Esophagus mucosa (tissue), 1 donor: ENCODE measurements around the gene RPL5. TPM values are rescaled to one million over a fixed set of nuclear protein-coding genes. Genes with fewer than 3 reads are reported as not detected.

ENCODE experiments used
- ATAC-seq: fragments of 200-7000 bp; cut with Tn5 transposase; one replicate; pipeline ENCODE4 v1.9.1; 2020
- total RNA-seq: library from RNA; stranded (reverse); gene quantifications from one replicate; pipeline ENCODE4 v1.2.4, GENCODE V29; 2023
- donor health status: DM: yes; HTN: yes; CAD: no.

RPL5 gene
- total RNA-seq, 1 donor from 2014 or later = 850 TPM

DNA sequence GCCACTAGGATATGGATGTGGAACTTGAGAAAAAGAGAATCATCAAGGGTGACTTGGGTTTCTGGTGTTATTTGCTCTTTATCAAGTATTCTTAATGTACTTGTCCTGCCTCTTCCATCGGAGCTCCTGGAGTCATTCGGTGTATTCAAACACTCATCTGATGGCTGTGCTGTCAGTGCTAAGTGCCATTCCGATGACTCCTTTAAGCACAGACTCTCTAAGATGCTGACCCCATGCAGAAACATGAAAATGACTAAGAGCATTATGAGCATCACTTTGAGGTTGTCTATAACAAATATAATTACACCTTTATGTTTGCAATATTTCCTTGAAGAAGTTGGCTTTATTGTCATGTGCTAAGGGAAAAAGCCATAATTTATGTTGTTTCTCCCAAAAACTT is 11.3 kb upstream of the RPL5 start:
- ATAC-seq = no peak

DNA sequence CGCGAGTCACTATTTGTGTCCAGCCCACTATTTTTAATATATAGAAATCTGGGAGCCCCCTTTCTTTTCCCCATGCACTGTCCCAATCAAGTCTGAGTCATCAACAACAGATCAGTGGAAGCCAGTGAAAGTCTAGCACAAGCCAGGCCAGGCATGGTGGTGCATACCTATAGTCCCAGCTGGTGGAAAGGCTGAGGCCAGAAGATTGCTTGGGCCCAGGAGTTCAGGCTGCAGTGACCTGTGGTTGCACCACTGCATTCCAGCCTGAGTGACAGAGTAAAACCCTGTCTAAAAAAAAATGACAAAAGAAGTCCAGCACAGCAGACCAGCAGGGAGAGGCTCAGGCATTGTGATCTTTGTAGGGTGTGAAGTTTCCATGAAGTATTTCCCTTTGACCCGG is 9.0 kb upstream of the RPL5 start:
- ATAC-seq = peak; percentile 79

DNA sequence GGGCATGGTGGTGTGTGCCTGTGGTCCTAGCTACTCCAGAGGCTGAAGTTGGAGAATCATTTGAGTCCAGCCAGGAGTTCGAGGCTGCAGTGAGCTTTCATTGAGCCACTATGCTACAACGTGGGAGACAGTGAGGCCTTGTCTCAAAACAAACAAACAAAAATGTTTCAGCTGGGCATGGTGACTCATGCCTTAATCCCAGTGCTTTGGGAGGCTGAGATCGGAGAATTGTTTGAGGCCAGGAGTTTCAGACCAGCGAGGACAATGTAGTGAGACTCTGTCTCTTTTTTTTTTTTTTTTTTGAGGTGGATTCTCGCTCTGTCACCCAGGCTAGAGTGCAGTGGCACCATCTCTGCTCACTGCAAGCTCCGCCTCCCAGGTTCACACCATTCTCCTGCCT is 5.0 kb upstream of the RPL5 start:
- ATAC-seq = no peak

DNA sequence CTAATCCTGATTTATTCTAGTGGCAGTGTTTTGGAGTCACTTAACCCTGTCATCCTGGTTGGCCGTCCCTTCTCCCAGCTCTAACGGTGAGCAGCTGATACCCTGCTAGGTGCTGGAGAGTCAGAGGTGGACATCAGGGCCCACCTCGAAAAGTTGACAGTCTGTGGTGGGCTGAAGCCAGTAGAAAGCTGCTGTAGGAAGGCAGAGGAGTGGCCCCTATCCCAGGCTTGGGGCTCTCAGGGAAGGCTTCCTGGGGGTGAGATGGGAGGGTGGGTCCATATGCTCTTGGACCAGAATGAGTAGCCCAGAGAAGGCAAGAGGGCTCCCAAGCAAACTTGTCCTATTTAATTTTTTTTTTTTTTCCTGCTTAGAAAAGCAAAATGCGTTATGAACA is 475 bp upstream of the RPL5 start:
- ATAC-seq = peak; percentile 3

DNA sequence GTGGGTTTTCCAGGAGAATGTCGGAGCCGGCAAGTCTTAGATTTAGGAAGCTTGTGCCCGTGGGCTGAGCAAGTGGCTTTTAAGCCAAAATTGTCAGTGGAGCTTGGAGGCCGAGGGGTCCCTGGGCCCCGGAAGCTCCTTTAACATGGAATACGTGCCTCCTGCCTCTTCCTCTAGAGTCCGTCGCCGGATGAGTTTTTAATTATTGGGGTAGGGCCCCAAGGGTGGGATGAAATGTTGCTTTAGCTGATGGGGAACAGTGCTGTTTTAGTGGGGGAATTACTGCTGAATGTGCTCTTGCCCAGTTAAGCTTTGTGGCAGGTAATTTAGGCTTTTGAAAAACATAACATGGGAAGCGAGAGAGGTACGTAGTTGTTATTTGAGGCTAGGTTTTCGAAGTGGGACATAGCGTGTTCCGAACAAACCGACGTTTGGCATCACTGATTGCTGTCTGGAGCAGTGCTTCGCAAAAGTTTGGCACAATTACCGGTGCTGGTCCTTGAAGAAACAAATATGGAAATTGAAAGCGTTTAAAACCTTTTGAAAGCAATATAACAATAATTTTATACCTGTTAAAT is 786 bp downstream of the RPL5 start:
- ATAC-seq = peak; percentile 2

DNA sequence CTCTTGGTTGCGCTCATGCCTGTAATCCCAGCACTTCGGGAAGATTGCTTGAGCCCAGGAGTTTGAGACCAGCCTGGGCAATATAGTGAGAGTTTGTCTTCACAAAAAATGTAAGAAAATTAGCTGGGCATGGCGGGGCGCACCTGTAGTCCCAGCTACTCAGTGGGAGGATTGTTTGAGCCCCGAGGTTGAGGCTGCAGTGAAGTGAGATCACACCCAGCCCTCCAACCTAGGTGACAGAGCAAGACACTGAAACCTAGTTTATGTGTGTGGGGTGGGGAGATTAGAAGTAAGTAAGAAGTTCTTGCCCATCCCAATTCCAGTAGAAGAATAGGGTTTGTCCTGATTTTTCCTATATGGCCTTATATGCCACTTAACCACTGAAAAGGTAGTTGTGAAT is 2.0 kb downstream of the RPL5 start:
- ATAC-seq = no peak

DNA sequence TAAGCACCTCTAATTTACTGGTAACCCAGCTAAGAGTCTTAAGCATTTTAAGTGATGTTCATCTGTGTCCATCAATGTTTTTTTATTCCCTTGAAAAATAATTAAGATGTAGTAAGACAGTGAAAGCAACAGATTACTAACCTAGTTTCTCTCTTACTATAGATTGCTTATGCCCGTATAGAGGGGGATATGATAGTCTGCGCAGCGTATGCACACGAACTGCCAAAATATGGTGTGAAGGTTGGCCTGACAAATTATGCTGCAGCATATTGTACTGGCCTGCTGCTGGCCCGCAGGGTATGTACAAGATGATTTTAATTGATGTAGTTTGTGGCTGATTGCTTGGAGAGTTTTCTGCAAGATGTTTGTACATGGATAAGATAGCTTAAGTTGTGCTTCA is 2.8 kb downstream of the RPL5 start:
- ATAC-seq = no peak

DNA sequence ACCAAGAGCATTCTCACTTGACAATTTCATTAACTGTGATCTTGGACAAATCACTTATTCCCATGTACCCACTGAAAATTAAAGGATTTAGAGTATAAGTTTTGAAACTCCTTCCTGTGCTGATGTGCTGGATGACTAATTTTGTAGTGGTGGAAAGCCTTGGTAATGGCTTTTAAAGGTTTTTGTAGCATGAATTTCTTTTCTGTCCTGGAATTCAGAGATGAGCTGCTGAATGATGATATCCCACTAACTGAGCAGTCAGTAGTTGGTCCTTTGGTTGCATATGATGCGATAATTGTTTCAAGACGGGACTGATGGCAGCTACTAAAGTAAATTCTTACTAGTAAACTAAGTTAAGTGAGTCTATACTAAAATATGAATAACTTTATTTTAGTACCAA is 5.2 kb downstream of the RPL5 start:
- no peak for ATAC-seq

DNA sequence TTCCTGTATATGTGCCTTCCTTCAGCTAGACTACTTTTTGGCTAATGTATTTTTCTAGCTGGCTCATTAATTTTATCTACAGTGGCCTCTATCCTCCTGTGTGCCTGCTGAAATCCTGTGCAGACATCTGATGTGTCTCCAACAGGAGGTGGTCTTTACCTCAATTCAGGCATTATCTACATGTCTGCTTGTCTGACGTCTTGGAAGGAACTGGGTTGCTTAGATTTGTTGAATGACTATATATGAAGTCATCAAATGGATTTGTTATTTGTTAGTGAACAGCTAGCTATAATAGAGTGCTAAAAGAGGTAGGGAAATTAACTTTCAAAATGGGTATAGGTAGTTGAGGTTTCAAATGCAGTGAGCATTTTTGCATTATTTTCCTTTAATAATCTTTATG is 6.7 kb downstream of the RPL5 start:
- ATAC-seq = no peak

DNA sequence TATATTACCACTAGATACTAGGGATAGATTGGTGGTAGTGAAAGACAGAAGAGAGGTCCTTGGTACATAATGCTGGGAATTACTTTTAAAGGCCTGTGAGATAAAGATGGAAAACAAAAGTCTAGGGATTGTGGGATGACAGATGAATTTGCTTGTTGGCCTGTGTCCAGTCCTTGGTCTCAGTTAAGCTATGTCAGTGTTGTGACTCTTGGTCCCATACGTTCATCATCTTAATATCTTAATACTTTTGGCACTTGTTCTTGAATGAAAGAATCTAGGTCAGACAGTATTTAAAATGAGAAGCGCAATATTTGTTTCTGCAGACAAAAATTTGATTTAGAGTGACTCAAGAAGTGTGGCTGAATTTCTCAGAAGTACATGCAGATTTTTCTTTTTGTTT is 7.6 kb downstream of the RPL5 start:
- ATAC-seq = no peak

DNA sequence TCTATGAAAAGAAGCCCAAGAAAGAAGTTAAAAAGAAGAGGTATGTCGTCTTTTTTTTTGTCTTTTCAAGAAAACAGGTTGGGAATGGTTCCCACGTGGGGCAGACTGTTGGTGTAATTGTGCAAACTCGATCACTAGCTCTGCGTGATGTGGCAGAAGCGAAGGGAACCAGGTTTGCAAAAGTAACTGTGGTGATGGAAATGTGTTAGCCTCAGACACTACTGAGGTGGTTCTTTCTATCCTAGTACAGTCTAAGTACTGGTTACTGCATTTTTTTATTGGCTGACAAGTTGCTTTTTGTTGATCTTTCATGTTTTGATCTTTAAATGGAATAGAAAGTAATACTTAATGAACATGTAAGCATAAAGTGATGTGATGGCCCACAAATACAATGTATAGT is 8.8 kb downstream of the RPL5 start:
- no peak for ATAC-seq

DNA sequence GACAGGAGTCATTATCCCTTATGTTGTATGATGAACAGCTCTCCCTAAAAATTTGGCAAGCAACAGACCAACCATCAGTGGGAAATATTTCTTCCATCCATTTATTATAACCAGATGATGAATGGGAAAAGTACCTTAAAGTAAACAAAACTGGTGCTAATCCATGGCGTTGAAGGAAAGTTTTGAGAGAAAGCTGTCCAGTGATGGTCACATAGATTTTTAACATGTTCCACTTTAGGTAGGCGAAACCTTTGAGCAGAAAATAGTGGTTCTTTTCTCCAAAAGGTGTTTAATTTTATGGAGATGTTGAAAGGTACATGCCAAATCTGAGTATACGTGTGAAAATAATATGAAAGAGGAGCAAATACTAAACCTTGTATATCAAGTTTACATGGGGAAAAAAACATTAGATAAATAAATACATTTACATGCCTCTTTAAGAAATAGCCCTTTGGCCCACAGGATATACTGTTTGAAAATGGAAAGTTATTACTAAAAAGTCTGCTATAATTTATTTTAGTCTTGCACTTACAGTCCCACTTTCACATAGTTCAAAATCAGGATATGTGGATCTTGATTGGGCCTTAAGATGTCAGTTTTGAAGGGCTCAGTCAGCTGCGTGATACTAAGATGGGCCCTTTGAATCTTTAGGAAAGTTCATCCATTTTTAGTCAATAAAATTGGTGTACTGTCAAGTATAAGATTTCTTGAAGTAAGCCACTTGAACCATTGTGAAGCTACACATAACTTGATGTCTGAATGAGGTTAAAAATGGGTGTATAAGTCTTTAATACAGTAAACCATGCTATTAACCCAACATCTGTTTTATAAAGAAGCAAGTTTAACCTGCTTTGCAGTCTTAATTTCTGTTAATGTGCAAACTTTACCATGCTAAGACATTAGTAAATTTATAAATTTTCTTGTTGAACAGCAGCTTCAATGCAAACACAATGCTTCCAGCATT is 10.5 kb downstream of the RPL5 start:
- ATAC-seq = no peak

DNA sequence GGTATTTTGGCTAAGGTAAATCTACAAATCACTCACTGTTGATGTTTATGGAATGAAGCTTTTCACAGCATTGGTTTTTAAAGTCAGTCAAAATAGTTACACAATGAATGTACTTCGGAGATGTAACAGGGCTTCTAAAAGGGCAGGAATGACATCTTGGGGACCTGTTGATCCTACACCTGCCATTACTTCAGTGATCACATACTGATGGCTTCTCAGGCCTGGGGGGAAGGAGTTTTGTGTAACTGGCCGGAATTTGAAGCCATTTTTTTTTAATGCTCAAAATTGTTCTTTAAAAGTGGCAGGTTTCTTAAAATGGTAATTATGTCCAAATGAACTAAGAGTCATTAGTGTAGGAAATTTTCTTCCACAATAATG is 11.2 kb downstream of the RPL5 start:
- ATAC-seq = no peak

DNA sequence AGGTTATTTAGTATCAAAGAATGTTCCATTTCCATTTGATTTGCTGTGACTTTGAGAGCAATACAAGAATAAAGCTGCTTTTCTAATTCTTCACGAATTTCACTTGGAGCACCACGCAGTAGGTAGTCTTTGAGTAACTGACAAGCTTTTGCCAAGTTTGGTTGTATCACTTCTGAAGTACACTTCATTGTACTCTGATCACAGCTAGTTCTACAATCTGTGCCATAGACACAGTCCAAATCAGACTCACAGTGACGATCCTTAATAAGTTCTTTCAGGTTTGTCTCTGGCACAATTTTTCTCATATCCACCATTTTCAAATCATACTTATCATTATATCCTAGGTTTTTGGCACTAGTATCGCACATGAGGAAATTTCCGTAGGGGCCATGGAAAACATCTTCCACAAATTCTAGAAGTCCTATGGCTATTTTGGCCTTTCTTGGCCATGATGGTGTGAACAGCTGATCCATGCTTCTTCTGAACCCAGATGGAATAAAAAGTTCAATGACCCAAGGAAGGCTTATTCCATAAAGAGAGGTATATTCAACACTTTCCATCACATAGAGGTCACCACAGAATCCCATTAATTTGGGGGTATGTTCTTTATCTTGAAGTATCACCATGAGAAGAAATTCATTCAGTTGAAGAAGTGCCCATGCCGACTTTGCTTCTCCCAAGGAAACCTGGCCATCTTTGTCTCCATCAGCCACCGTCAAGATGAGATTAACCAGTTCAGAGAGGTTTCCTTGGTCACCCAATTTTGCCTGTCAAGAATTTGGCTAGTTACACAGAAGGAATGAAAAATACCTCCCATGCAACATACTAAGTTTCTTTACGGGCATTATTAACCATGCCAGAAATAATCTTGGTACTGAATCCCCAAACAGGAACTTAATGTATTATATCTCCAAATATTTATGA is 11.9 kb downstream of the RPL5 start:
- no peak for ATAC-seq

DNA sequence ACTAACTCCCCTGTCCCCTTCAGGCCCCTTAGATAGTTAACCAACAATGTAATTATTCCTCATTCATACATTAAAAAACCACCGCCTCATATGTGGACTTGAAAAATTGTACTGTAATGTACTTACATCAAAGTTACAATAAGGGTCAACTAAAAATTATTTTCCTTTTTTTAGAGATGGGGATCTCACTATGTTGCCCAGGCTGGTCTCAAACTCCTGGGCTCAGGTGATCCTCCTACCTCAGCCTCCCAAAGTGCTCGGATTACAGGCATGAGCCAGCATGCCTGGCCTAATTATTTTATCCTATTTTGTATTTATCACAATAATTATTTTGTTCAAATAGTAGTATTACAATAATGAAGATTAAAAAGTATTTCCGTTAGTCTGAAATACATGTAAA is 12.6 kb downstream of the RPL5 start:
- no peak for ATAC-seq

DNA sequence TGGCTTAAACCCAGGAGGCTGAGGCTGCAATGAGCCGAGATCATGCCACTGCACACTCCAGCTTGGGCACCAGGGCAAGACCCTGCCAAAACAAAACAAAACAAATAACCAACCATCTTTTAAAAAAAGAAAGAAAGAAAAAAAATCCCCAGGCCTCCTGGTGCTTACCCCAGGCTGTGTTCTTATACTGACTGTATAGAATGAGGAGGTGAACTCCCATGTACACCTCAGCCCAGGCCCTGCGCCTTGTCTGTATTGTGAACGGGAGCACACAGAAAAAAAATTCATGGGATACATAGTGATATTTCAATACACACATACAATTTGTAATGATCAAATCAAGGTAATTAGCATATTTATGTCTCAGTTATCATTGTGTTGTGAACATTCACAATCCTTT is 14.1 kb downstream of the RPL5 start:
- ATAC-seq = no peak

DNA sequence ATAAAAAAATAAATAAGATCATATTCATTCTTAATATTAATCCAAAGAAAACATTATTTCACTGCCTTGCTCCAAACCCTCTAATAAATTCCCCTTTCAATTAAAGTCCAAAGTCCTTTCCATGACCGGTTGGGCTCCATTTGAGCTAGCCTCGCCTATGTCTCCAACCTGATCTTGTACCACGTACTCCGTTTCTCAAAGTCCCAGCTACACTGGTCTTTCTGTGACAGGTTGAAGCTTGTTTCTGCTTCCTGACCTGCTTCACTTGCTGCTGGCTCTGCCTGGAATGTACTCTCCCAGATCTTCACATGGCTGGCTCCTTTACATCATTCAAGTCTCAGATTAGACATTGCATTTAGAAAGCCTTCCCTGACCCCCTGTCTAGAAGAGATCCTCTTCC is 16.4 kb downstream of the RPL5 start:
- peak; percentile 89 for ATAC-seq

DNA sequence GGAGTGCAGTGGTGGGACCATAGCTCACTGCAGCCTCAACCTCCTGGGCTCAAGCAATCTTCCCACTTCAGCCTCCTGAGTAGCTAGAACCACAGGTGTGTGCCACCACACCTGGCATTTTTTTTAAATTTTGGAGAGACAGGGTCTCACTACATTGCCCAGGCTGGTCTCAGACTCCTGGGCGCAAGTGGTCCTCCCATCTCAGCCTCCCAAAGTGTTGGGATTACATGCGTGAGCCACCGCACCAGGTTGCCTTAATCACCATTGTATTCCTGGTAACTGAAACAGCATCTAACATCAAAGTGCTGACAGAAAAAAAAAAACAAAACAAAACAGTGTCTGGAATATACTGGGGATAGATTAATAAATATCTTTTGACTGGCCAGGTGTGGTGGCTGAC is 18.2 kb downstream of the RPL5 start:
- no peak for ATAC-seq

DNA sequence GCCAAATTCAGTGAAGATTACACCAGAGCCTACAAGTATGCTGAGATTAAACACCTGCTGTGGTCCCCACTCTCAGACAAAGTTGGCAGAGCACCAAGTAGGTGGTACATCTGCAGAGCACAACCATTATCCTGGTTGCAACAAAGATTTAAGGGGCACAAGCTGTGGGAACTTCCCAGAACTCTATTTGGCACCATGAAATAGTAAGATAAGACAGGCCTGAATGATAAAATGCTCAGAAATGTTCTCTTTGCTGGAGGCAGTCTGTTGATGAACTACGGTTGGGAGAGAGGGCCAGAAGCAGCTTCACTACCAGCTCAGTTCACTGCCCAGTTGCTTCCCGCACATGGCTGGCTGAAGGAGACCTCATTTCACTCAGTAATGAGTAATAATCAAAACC is 19.9 kb downstream of the RPL5 start:
- ATAC-seq = no peak

DNA sequence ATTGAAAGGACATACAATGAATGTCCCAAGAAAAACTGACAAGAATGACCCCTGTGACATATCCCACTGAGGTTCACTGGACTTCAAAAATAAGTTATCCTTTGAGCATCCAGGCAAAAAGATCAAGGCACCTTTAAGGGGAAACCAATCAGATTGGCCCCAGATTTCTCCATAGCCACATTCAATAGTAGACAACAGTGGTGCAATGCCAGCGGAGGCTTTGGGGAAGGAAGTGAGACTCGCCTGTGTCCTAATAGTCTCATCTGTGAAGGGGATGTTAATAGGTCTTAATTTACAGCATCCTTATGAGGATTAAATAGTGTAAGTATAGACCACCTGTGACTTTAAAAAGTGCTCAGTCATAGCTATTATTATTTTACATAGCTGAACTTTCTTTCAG is 21.5 kb downstream of the RPL5 start:
- no peak for ATAC-seq

DNA sequence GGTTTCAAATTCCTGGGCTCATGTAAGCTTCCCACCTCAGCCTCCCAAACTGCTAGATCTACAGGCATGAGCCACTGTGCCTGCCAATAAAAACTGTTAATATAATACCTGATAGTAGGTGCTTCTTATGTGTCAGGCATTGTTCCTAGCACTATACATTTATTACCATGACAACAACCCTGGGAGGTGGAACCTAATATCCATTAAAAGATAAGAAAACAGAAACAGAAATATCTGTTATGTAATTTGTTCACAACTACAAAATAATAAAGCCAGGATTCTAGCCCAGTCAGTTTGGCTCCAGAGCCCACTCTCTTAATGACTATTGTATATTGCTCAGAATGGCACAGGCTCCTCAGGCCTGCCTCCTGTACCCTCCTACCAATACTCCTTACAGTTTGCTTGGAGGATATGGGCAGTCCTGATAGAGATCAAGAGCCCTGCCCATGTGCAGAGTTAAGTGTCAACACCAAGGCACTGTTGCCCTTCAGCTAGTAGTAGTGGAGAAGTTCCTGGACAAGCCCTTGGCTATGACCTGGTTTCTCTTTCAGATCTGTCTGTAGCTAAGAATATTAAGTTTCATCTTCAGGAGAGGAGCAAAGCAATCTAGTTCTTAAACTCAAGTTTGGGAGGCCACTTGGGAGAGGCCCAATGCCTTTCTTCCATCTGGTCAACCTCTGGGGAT is 22.4 kb downstream of the RPL5 start:
- ATAC-seq = no peak

DNA sequence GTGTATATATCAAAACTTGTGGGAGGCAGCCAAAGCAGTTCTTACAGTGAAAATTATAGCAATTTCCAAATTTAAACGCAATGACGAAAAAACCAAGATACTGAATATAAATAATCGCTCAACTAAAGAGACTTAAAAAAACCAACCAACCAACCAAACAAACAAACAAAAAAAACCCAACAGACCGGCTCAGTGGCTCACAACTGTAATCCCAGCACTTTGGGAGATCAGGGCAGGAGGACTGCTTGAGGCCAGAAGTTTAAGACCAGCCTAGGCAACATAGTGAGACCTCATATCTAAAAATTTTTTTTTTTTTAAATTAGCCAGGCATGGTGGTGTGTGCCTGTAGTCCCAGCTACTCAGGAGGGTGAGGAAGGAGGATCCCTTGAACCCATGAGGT is 23.4 kb downstream of the RPL5 start:
- ATAC-seq = no peak

DNA sequence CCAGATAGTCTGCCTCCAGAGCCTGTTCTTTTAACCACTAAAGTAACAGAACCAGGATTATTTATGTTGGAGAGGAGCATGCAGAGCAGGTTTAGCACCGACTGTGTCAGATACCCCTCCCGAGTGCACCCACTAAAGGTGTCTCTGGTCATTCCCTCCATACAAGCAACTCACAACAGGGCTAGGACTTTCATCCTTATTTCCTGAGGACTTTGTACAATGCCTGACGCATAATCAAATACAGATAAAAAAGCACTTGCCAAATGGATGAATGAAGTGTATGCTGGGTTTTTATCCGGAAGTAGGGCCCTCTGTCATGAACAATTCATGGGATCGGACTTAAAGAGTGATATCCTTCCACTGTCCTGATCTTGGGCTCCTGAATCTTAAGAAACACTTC is 26.0 kb downstream of the RPL5 start:
- no peak for ATAC-seq
